HCT116 (cell line): ENCODE results near the gene FAM83G.

Experiments
- ATF3 ChIP-seq: IDR thresholded peaks from 2 replicates; pipeline ENCODE4 v1.6.1; 2012
- CTCF ChIP-seq, 3 experiments: fragments of 200-600 bp in 1 of 3; sonication (generic) in 1 of 3; IDR thresholded peaks in 2 of 3; conservative IDR thresholded peaks in 1 of 3; 2 replicates each; pipeline ENCODE4 v1.5.1; 2012 to 2017; ENCODE audit warnings: low read depth in 2 of 3, low read length in 2 of 3, antibody characterized with exemption in 1 of 3, borderline replicate concordance in 1 of 3, control low read depth in 1 of 3, mild to moderate bottlenecking in 1 of 3, mixed read lengths in 1 of 3, mixed run types in 1 of 3, moderate library complexity in 1 of 3; ENCODE audit not compliant: insufficient read depth in 1 of 3
- EZH2 ChIP-seq: fragments of 200-600 bp; sonication (generic); IDR thresholded peaks from 2 replicates; pipeline ENCODE4 v1.6.1; 2017; ENCODE audit warnings: antibody characterized with exemption, mixed run types
- POLR2A ChIP-seq: IDR thresholded peaks from 2 replicates; pipeline ENCODE4 v1.7.0; 2011; ENCODE audit warnings: borderline replicate concordance; ENCODE audit not compliant: insufficient read depth, insufficient read length; ENCODE audit errors: extremely low read depth
- POLR2AphosphoS5 ChIP-seq: IDR thresholded peaks from 2 replicates; pipeline ENCODE4 v1.6.1; 2011; ENCODE audit warnings: mild to moderate bottlenecking, low read depth, low read length, moderate library complexity
- REST ChIP-seq: IDR thresholded peaks from 2 replicates; pipeline ENCODE4 v1.6.1; 2012; ENCODE audit warnings: low read depth
- YY1 ChIP-seq: IDR thresholded peaks from 2 replicates; pipeline ENCODE4 v1.6.1; 2011; ENCODE audit warnings: low read length, low read depth, moderate library complexity, mild to moderate bottlenecking; ENCODE audit not compliant: insufficient replicate concordance; ENCODE audit errors: extremely low read depth

GRCh38 chr17:18944646-18945045 lies 59.9 kb downstream of the FAM83G start:
- no peak for TF ChIP-seq YY1
- no peak for TF ChIP-seq CTCF (IDR thresholded peaks at IDR 0.05 in 2 of 3, conservative IDR thresholded peaks at IDR 0.05 in 1 of 3; ENCODE audit: borderline replicate concordance in 1 of 3, insufficient read depth in 1 of 3, low read depth in 2 of 3, low read length in 2 of 3)
- TF ChIP-seq REST = no peak
- TF ChIP-seq ATF3 = no peak
- no peak for TF ChIP-seq POLR2AphosphoS5
- no peak for TF ChIP-seq EZH2
- no peak for TF ChIP-seq POLR2A
